Testis (tissue), 2 donors: ENCODE results near the gene ARHGAP26.

ENCODE experiments used
- POLR2A ChIP-seq: fragments of 450-650 bp; IDR thresholded peaks from one replicate; pipeline ENCODE4 v1.6.1; 2017; ENCODE audit warnings: antibody characterized with exemption, mild to moderate bottlenecking, moderate library complexity
- TF ChIP-seq, protein P1 (sequence below), 3 experiments: fragments of 450-650 bp in 2 of 3; fragments of 200-600 bp in 1 of 3; sonication (generic) in 1 of 3; IDR thresholded peaks; one replicate each; pipeline ENCODE4 v1.5.1; 2016 to 2019; ENCODE audit warnings: antibody characterized with exemption in 3 of 3, mild to moderate bottlenecking in 2 of 3, moderate library complexity in 1 of 3

DNA sequence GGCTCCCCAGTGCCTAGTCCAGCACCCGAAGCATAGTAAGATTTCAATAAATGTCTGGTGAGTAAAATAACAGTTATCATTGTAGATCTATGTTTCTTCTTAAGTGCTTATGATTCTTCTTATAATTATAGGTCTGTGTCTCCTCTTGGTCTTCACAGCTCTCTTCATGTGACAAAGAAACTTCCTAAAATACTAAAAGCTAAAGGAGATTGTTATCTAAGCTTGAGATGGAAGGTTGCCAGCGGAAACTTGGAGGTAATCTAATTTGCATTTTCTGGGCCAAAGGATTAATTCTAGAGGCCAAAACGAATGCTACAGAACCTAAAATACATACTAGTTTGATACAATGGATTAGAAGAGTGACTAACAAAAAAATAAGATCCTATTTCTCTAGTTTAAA lies 13.6 kb upstream of the ARHGAP26 start:
- TF ChIP-seq, protein P1, sequence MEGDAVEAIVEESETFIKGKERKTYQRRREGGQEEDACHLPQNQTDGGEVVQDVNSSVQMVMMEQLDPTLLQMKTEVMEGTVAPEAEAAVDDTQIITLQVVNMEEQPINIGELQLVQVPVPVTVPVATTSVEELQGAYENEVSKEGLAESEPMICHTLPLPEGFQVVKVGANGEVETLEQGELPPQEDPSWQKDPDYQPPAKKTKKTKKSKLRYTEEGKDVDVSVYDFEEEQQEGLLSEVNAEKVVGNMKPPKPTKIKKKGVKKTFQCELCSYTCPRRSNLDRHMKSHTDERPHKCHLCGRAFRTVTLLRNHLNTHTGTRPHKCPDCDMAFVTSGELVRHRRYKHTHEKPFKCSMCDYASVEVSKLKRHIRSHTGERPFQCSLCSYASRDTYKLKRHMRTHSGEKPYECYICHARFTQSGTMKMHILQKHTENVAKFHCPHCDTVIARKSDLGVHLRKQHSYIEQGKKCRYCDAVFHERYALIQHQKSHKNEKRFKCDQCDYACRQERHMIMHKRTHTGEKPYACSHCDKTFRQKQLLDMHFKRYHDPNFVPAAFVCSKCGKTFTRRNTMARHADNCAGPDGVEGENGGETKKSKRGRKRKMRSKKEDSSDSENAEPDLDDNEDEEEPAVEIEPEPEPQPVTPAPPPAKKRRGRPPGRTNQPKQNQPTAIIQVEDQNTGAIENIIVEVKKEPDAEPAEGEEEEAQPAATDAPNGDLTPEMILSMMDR (IDR thresholded peaks at IDR 0.05): no peak
- no peak for TF ChIP-seq POLR2A
